GM18499 (cell line): ENCODE data around the gene PDIK1L.

Source experiments
- ATAC-seq: cut with Tn5 transposase; IDR thresholded peaks from one replicate; pipeline ENCODE4 v1.9.1; 2021; ENCODE audit warnings: moderate number of reproducible peaks; ENCODE audit not compliant: insufficient read depth, unreplicated experiment

The PDIK1L gene

GRCh38 chr1:26145960-26146294 lies 34.3 kb downstream of the PDIK1L start:
- no peak for ATAC-seq

- no peak for ATAC-seq
Measured at GRCh38 chr1:26148887-26149286, 37.3 kb downstream of the PDIK1L start.

- ATAC-seq, result no peak
Measured at GRCh38 chr1:26153966-26154532, 42.4 kb downstream of the PDIK1L start.

- ATAC-seq, result no peak
Measured at GRCh38 chr1:26154750-26155149, 43.1 kb downstream of the PDIK1L start.

GRCh38 chr1:26155370-26156284 lies 44.0 kb downstream of the PDIK1L start:
- ATAC-seq, result no peak

DNA sequence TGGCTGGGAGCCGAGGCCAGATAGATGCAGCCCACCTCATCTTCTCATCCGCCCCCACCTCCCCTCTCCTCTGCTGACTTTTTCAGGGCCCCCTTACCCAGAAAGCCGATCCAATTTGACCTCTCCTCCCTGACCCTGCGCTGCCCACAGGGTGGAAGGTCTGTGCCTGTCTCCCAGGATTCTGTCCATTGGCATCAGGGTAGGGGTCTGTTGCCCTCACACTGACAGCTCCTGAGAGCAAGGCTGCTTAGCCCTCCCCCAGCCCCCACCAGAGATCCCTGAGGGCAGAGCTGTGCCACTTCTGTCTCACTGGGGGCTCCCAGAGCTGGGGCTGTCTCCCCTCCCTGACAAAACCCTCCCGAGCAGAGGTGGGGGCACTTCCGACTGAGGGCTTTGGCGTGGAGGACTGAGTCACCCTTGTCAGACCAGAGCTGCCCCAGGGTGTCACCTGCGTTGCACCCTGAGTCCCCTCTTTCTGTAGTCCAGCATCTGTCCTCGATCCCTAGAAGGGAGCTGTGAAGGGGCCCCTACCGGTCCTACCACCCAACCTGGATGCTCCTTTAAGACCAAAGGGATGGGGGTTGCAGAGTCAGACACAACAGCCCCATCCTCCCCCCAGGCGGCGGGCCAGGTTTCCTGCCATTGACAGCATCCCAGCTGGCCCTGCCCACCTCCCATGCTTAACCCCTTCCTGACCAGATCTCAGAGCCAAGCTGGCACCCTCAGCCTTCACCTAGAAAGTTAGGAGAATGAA lies 44.8 kb downstream of the PDIK1L start:
- ATAC-seq, result no peak

DNA sequence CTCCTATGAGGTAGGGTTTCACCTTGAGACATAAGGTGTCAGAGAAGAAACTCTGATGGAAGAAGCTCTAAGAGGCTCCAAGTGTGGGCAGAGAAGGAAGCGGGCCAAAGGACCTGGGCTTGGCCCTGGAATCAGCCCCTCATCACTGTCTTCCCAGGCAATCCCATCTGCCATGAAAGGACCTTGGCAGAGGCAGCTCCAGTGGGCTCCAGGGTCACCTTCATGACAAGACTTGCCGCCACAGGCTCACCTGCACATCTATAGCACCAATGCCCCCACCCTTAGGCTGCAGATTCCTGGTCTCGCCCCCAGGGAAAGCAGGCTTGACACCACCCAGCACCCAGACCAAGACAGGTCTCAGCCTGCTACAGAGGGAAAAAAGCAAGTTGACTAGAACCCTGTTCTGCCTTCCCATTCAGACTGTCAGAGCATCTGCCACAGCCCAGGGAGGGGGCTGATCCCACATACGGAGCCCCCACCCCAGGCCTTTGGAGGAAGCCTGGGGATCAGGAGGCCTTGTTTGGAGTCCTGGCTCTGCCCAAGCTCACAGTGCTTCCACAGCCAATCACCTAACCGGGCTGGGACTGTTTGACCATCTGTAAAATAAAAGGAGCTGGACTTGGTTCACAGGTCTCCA lies 46.8 kb downstream of the PDIK1L start:
- no peak for ATAC-seq

- ATAC-seq, result no peak
Measured at GRCh38 chr1:26158908-26159742, 47.5 kb downstream of the PDIK1L start, which contains the start of gene FAM110D. TSS of gene FAM110D (plus strand) at chr1:26159079. CDS start at chr1:26161292, 2,213 bp downstream.

DNA sequence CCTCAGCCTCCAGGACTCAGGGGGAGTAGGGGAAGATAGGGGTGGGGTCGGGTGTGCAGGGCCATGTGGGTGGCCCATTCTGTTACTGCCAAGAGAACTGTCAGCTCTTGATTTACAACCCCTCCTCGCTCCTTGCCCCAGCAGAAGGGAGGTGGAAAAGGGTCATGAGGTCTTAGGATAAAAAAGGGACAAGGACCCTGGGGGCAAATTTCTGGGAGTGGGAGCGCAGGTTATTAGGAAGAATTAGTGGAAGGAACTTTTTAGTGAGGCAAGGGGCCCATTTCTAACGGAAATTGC lies 48.1 kb downstream of the PDIK1L start:
- ATAC-seq, result no peak

- ATAC-seq, result no peak
Measured at GRCh38 chr1:26160527-26161414, 49.1 kb downstream of the PDIK1L start.

GRCh38 chr1:26161415-26162219 lies 50.0 kb downstream of the PDIK1L start:
- ATAC-seq, result no peak

DNA sequence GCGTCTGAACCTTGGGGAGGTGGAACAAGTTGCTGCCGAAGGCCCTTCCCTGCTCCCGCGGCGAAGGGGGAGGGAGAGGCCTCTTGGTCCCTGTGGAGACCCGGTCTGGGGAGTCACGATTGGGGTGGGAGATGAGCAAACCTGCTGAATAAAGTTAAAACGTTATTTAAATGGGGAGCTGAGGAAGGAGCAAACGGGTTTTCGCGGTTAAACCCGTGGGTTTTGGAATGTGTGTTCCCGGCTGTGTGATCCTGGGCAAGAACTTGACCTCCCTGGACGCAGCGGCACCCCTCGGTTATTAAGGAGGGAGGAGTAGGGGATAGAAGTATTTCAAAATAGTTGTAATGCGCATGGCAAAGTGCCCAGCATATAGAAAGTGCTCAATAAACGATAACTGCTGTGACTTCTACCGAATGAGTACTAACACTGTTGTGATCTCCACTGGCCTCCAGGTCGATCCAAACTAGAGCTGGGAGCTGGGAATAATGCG lies 50.6 kb downstream of the PDIK1L start:
- ATAC-seq, result no peak

GRCh38 chr1:26163684-26164035 lies 52.0 kb downstream of the PDIK1L start:
- no peak for ATAC-seq

- ATAC-seq, result no peak
Measured at GRCh38 chr1:26164036-26164860, 52.6 kb downstream of the PDIK1L start.

DNA sequence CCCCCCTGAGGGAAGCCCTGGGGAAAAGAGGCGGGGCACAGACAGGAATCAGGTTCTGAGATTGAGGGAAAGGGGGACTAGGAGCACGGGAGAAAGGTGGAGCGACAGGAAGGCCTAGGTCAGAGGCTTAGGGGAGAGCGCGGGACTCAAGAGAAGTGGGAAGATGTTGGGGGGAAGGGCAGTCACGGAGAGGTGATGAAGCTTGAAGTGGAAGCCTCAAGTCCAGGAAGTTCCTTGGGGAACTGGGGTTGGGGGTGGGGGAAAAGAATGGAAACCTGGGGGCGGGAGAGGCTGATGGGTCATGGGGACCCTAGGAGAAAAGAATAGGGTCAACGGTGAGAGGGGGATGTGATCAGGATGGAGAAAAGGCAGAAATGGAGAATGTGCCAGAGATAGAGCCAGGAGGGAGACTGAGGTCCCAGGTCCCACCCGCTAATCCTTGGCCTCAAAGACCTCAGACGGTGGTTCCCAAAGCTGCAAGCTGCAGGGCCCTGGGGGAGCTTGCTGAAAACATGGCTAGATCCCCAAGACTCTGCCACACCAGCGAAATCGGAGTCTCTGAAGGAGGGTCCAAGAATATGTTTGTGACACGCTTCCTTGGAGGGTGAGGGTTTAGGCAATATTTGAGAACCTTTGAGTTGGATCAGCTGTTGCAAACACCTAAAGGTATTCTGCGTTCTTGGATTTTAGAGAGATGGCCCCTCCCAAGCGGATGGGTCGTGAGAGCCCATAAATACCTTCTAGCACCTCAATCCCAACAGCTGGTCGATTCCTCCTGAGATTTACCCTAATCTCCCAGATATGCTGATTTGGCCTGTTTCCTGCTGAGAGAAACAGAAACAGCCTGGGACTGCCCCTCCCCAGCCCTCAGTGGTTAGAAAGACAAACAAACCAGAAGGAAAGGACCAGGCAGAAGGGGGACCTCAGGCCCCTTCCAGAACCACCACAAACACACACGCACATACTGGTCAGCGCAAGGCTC lies 53.5 kb downstream of the PDIK1L start:
- ATAC-seq, result no peak

- ATAC-seq, result no peak
Measured at GRCh38 chr1:26166719-26167281, 55.2 kb downstream of the PDIK1L start.
